ENCODE data around the gene FASN.

GRCh38 chr17:82108038-82108437 lies 10.0 kb upstream of the FASN start:
- no peak for TF ChIP-seq CTCF (IDR thresholded peaks at IDR 0.05)
- no peak for TF ChIP-seq POLR2A (IDR thresholded peaks at IDR 0.05)

Data from right lobe of liver (tissue), 4 donors.